ACC112 (cell line): ENCODE measurements around the gene F13A1.
"Not testable (repeated sequence)": the region's sequence is repeated elsewhere in the genome, so short reads cannot be mapped to it uniquely, and the experiment has no call there.

Experiments
- H2AFZ ChIP-seq: fragments of 200-600 bp; sonication (generic); one replicate; pipeline ENCODE4 v1.6.0; 2017; ENCODE audit warnings: antibody characterized with exemption, low read length; ENCODE audit not compliant: unreplicated experiment
- H3K27ac ChIP-seq: fragments of 200-600 bp; sonication (generic); 2 replicates; pipeline ENCODE4 v1.5.1; 2014; ENCODE audit warnings: low read depth, mild to moderate bottlenecking, antibody characterized with exemption, low read length, moderate library complexity
- H3K27me3 ChIP-seq: fragments of 200-600 bp; sonication (generic); 2 replicates; pipeline ENCODE4 v1.6.1; 2014; ENCODE audit warnings: mild to moderate bottlenecking, antibody characterized with exemption, low read length, moderate library complexity, mixed read lengths; ENCODE audit not compliant: insufficient read depth
- H3K36me3 ChIP-seq: fragments of 200-600 bp; sonication (generic); 2 replicates; pipeline ENCODE4 v1.6.1; 2016; ENCODE audit warnings: mild to moderate bottlenecking, antibody characterized with exemption, low read length, moderate library complexity, mixed read lengths; ENCODE audit not compliant: insufficient read depth
- H3K4me1 ChIP-seq: fragments of 200-600 bp; sonication (generic); one replicate; pipeline ENCODE4 v1.6.1; 2016; ENCODE audit warnings: low read length, mixed read lengths; ENCODE audit not compliant: insufficient read depth, unreplicated experiment, control insufficient read depth
- H3K4me3 ChIP-seq: fragments of 200-600 bp; sonication (generic); 2 replicates; pipeline ENCODE4 v1.5.1; 2014; ENCODE audit warnings: mild to moderate bottlenecking, low read depth, low read length
- H3K79me2 ChIP-seq: fragments of 200-600 bp; sonication (generic); one replicate; pipeline ENCODE4 v1.6.0; 2016; ENCODE audit warnings: low read length; ENCODE audit not compliant: control insufficient read depth, unreplicated experiment, insufficient read depth

F13A1 gene

GRCh38 chr6:6317825-6318733 is 2.4 kb downstream of the F13A1 start:
- Histone ChIP-seq H3K4me3 (no peak overlapping the region), H3K27ac (no peak overlapping the region), H3K27me3 (peaks cover 5% of the 10 kb centered on the region; the same call in 1 of the 2 replicates), H3K36me3 (no peaks in the 10 kb centered on the region), H3K4me1 (no peaks in the 10 kb centered on the region), H2AFZ (no peak overlapping the region), H3K79me2 (no peaks in the 10 kb centered on the region)

- Histone ChIP-seq H2AFZ (no peak overlapping the region), H3K4me1 (no peaks in the 10 kb centered on the region), H3K4me3 (no peak overlapping the region), H3K27me3 (peaks cover 5% of the 10 kb centered on the region; the same call in 1 of the 2 replicates), H3K36me3 (no peaks in the 10 kb centered on the region), H3K79me2 (no peaks in the 10 kb centered on the region), H3K27ac (no peak overlapping the region)
These were observed 3.1 kb downstream of the F13A1 start for GRCh38 chr6:6317386-6317785.

GRCh38 chr6:6315660-6316059 is 4.8 kb downstream of the F13A1 start:
- Histone ChIP-seq H3K27ac (no peak overlapping the region), H2AFZ (no peak overlapping the region), H3K4me3 (no peak overlapping the region), H3K36me3 (no peaks in the 10 kb centered on the region), H3K27me3 (peaks cover 5% of the 10 kb centered on the region; the same call in 1 of the 2 replicates), H3K4me1 (no peaks in the 10 kb centered on the region), H3K79me2 (no peaks in the 10 kb centered on the region)

GRCh38 chr6:6314596-6314995 is 5.9 kb downstream of the F13A1 start:
- H3K4me3 ChIP-seq = no peak overlapping the region
- H3K79me2 ChIP-seq = no peaks in the 10 kb centered on the region
- no peak overlapping the region for H2AFZ ChIP-seq
- no peaks in the 10 kb centered on the region for H3K4me1 ChIP-seq
- no peak overlapping the region for H3K27ac ChIP-seq
- H3K27me3 ChIP-seq = peaks cover 3% of the 10 kb centered on the region; the same call in 1 of the 2 replicates
- no peaks in the 10 kb centered on the region for H3K36me3 ChIP-seq

- H3K36me3 ChIP-seq = no peaks in the 10 kb centered on the region
- H3K27ac ChIP-seq = no peak overlapping the region
- no peak overlapping the region for H2AFZ ChIP-seq
- H3K4me3 ChIP-seq = no peak overlapping the region
- H3K4me1 ChIP-seq = no peaks in the 10 kb centered on the region
- H3K79me2 ChIP-seq = no peaks in the 10 kb centered on the region
- H3K27me3 ChIP-seq = no peaks in the 10 kb centered on the region
These were observed 7.5 kb downstream of the F13A1 start for GRCh38 chr6:6312901-6313441.

GRCh38 chr6:6305575-6305974 is 14.9 kb downstream of the F13A1 start:
- Histone ChIP-seq H2AFZ (no peak overlapping the region), H3K27ac (no peak overlapping the region), H3K4me3 (no peak overlapping the region), H3K79me2 (no peaks in the 10 kb centered on the region), H3K27me3 (no peaks in the 10 kb centered on the region), H3K4me1 (no peaks in the 10 kb centered on the region), H3K36me3 (no peaks in the 10 kb centered on the region)

- not testable (repeated sequence) for H3K4me1 ChIP-seq, H3K27me3 ChIP-seq, H3K36me3 ChIP-seq, H3K27ac ChIP-seq, H3K79me2 ChIP-seq, H2AFZ ChIP-seq, H3K4me3 ChIP-seq
These were observed 20.1 kb downstream of the F13A1 start for GRCh38 chr6:6300383-6300782.

- no peaks in the 10 kb centered on the region for H3K79me2 ChIP-seq
- H3K27ac ChIP-seq = no peak overlapping the region
- H3K27me3 ChIP-seq = no peaks in the 10 kb centered on the region
- no peak overlapping the region for H2AFZ ChIP-seq
- H3K4me1 ChIP-seq = no peaks in the 10 kb centered on the region
- no peaks in the 10 kb centered on the region for H3K36me3 ChIP-seq
- H3K4me3 ChIP-seq = no peak overlapping the region
These were observed 27.1 kb downstream of the F13A1 start for GRCh38 chr6:6293317-6293716.

GRCh38 chr6:6287415-6287814 is 33.0 kb downstream of the F13A1 start:
- H3K27me3 ChIP-seq = no peaks in the 10 kb centered on the region
- H3K4me3 ChIP-seq = no peak overlapping the region
- H3K27ac ChIP-seq = no peak overlapping the region
- no peaks in the 10 kb centered on the region for H3K36me3 ChIP-seq
- H3K4me1 ChIP-seq = no peaks in the 10 kb centered on the region
- no peaks in the 10 kb centered on the region for H3K79me2 ChIP-seq
- H2AFZ ChIP-seq = no peak overlapping the region

- Histone ChIP-seq H3K27me3 (no peaks in the 10 kb centered on the region), H3K36me3 (no peaks in the 10 kb centered on the region), H2AFZ (no peak overlapping the region), H3K4me3 (no peak overlapping the region), H3K27ac (no peak overlapping the region), H3K4me1 (no peaks in the 10 kb centered on the region), H3K79me2 (no peaks in the 10 kb centered on the region)
These were observed 34.8 kb downstream of the F13A1 start for GRCh38 chr6:6285679-6286078.
